Endothelial cell of umbilical vein (primary cell): ENCODE results near the gene MARCKSL1. TPM values are rescaled to one million over a fixed set of nuclear protein-coding genes. Genes with fewer than 3 reads are reported as not detected.

ENCODE experiments used
- BruUV-seq: library from RNA; stranded (reverse); fragments of 400-500 nt; replicated peaks from 2 replicates; lab custom pipeline; 2021; lab: Mats Ljungman, UMichigan
- CTCF ChIA-PET: fragments of 300-600, 350-600 bp; sonication (Branson Sonifier 250); formaldehyde crosslinking; loops from one replicate; lab custom pipeline; 2021; ENCODE audit warnings: antibody characterized with exemption, inconsistent platforms; lab: Charles Lee
- POLR2A ChIA-PET: fragments of 300-600, 350-600 bp; sonication (Branson Sonifier 250); formaldehyde crosslinking; loops from one replicate; lab custom pipeline; 2021; ENCODE audit warnings: antibody characterized with exemption, inconsistent platforms; lab: Charles Lee
- DNase-seq: peaks from one replicate; pipeline ENCODE4 v3.0.0-alpha.2; 2011; ENCODE audit warnings: low read depth, low spot score
- FAIRE-seq: peaks from 2 replicates; lab custom pipeline; 2011; peaks lifted over from hg19 to GRCh38; lab: Jason Lieb, UNC
- H2AFZ ChIP-seq: 2 replicates; pipeline ENCODE4 v1.6.0; 2012; ENCODE audit warnings: low read depth, low read length, control low read depth, inconsistent platforms
- H3K27ac ChIP-seq: 2 replicates; pipeline ENCODE4 v1.5.1; 2011; ENCODE audit warnings: low read depth, mild to moderate bottlenecking, control low read depth, low read length, moderate library complexity; ENCODE audit not compliant: insufficient read depth
- H3K27me3 ChIP-seq, 2 experiments: 2 replicates each; pipeline versions ENCODE4 v1.6.0 to v1.6.1; 2011; ENCODE audit warnings: low read length in 2 of 2, mixed read lengths in 1 of 2; ENCODE audit not compliant: control insufficient read depth in 2 of 2, insufficient read depth in 2 of 2
- H3K36me3 ChIP-seq, 2 experiments: 2 replicates in 1 of 2; 3 replicates in 1 of 2; pipeline ENCODE4 v1.5.1; 2011; ENCODE audit warnings: low read length in 2 of 2, mild to moderate bottlenecking in 1 of 2, moderate library complexity in 1 of 2; ENCODE audit not compliant: control insufficient read depth in 2 of 2, insufficient read depth in 2 of 2; ENCODE audit errors: extremely low read depth in 1 of 2
- H3K4me1 ChIP-seq: 3 replicates; pipeline ENCODE4 v1.5.1; 2011; ENCODE audit warnings: mild to moderate bottlenecking, low read length; ENCODE audit not compliant: control insufficient read depth, insufficient read depth; ENCODE audit errors: extremely low read depth
- H3K4me2 ChIP-seq: 2 replicates; pipeline ENCODE4 v1.6.1; 2011; ENCODE audit warnings: low read length, control low read depth, mixed read lengths; ENCODE audit not compliant: insufficient read depth
- H3K4me3 ChIP-seq, 3 experiments: fragments of 200-600 bp in 1 of 3; sonication (generic), shearing (Covaris generic) in 1 of 3; replicated peaks in 1 of 3; 2 replicates each; pipeline ENCODE4 v1.5.1; 2011 to 2016; ENCODE audit warnings: control low read depth in 3 of 3, low read length in 3 of 3, mild to moderate bottlenecking in 2 of 3, inconsistent platforms in 1 of 3, low read depth in 1 of 3, moderate library complexity in 1 of 3; ENCODE audit not compliant: insufficient read depth in 1 of 3
- H3K79me2 ChIP-seq: 2 replicates; pipeline ENCODE4 v1.6.0; 2012; ENCODE audit warnings: low read length, inconsistent platforms; ENCODE audit not compliant: control insufficient read depth, insufficient read depth
- H3K9ac ChIP-seq: replicated peaks from 2 replicates; pipeline ENCODE3; 2011; ENCODE audit warnings: low read length, control low read depth; ENCODE audit not compliant: insufficient read depth; ENCODE audit errors: extremely low read depth
- H3K9me1 ChIP-seq: replicated peaks from 3 replicates; pipeline ENCODE4 v1.6.0; 2011; ENCODE audit warnings: mild to moderate bottlenecking, low read length; ENCODE audit not compliant: control insufficient read depth, insufficient read depth; ENCODE audit errors: extremely low read depth
- H3K9me3 ChIP-seq: replicated peaks from 2 replicates; pipeline ENCODE4 v1.5.1; 2012; ENCODE audit warnings: low read length, inconsistent platforms; ENCODE audit not compliant: control insufficient read depth, insufficient read depth
- H4K20me1 ChIP-seq: replicated peaks from 2 replicates; pipeline ENCODE3; 2011; ENCODE audit warnings: mild to moderate bottlenecking, low read length; ENCODE audit not compliant: control insufficient read depth, insufficient read depth; ENCODE audit errors: extremely low read depth
- CTCF ChIP-seq, 2 donors: IDR thresholded peaks; 1 replicate in 1 of 2; 2 replicates in 1 of 2; pipeline ENCODE4 v1.5.1; 2011; ENCODE audit warnings: low read length in 2 of 2, mild to moderate bottlenecking in 2 of 2, moderate library complexity in 2 of 2, control low read depth in 1 of 2, inconsistent platforms in 1 of 2, low read depth in 1 of 2; ENCODE audit not compliant: insufficient read depth in 1 of 2; ENCODE audit errors: extremely low read depth in 1 of 2
- EZH2 ChIP-seq: IDR thresholded peaks from 2 replicates; pipeline ENCODE4 v1.6.1; 2012; ENCODE audit warnings: borderline replicate concordance, low read depth, mild to moderate bottlenecking, moderate library complexity, low read length, inconsistent platforms; ENCODE audit not compliant: severe bottlenecking
- FOS ChIP-seq: IDR thresholded peaks from 2 replicates; pipeline ENCODE4 v1.6.1; 2011; ENCODE audit warnings: mild to moderate bottlenecking, low read length, moderate library complexity, borderline replicate concordance; ENCODE audit not compliant: insufficient read depth
- GATA2 ChIP-seq: IDR thresholded peaks from 2 replicates; pipeline ENCODE4 v1.7.0; 2011; ENCODE audit warnings: low read depth, mild to moderate bottlenecking, moderate library complexity, mixed read lengths, low read length; ENCODE audit not compliant: insufficient read length, insufficient read depth
- JUN ChIP-seq: IDR thresholded peaks from 2 replicates; pipeline ENCODE4 v1.6.1; 2011; ENCODE audit warnings: borderline replicate concordance, low read depth; ENCODE audit not compliant: insufficient read length, insufficient read depth
- MAX ChIP-seq: IDR thresholded peaks from 2 replicates; pipeline ENCODE4 v1.6.1; 2011; ENCODE audit not compliant: insufficient read depth, insufficient read length
- MYC ChIP-seq: IDR thresholded peaks from one replicate; pipeline ENCODE4 v1.6.1; 2011; ENCODE audit warnings: mild to moderate bottlenecking, low read depth, low read length
- POLR2A ChIP-seq: IDR thresholded peaks from 2 replicates; pipeline ENCODE4 v1.6.1; 2012; ENCODE audit warnings: low read depth, mild to moderate bottlenecking, control low read depth, low read length
- POLR2AphosphoS5 ChIP-seq: IDR thresholded peaks from 2 replicates; pipeline ENCODE4 v1.6.1; 2012; ENCODE audit warnings: low read depth, mild to moderate bottlenecking, control low read depth, low read length, moderate library complexity; ENCODE audit not compliant: insufficient read depth
- dilution Hi-C: fragments of 300-500 bp; cut with MboI; formaldehyde crosslinking; loops from one replicate; pipeline ENCODE4 v1.15.0; 2019; ENCODE audit warnings: low sequenced_read_pairs; ENCODE audit not compliant: extremely low pct_ligation_motif_present
- intact Hi-C: fragments of 100-400 bp; cut with micrococcal nuclease; formaldehyde crosslinking; loops from one replicate; pipeline ENCODE4 v1.10.0; 2022
- polyA plus RNA-seq, 4 experiments: library from polyadenylated mRNA; depleted of rRNA in 3 of 4; stranded (reverse) in 3 of 4; unstranded in 1 of 4; fragments of >200 nt; gene quantifications; 2 replicates each; pipeline versions ENCODE4 v1.2.1 to v1.2.3, GENCODE V29; 2011 to 2012; ENCODE audit warnings: missing spikeins in 1 of 4
- total RNA-seq: library from RNA; stranded (reverse); gene quantifications from 2 replicates; pipeline ENCODE4 v1.2.3, GENCODE V29; 2021

The MARCKSL1 gene
- total and polyA plus RNA-seq, 2 donors (not counting 3 experiments of a cell fraction or from before 2014, with no cell fraction given) = 265 to 318 TPM

GRCh38 chr1:32345289-32345827 lies 9.3 kb upstream of the MARCKSL1 start:
- Histone ChIP-seq H3K9me3 (no peaks in the 10 kb centered on the region), H4K20me1 (no peaks in the 10 kb centered on the region), H3K27ac (no peak overlapping the region), H3K4me2 (no peak overlapping the region), H3K4me3 (no peak overlapping the region), H3K9me1 (no peaks in the 10 kb centered on the region), H3K4me1 (peaks cover 22% of the 10 kb centered on the region), H3K9ac (no peak overlapping the region), H3K36me3 (no peaks in the 10 kb centered on the region), H3K27me3 (no peaks in the 10 kb centered on the region), H2AFZ (no peak overlapping the region), H3K79me2 (no peaks in the 10 kb centered on the region)
- FAIRE-seq (peak; percentile 55), DNase-seq (peak; percentile 56)
- dilution Hi-C loops = no loop called here
- TF ChIP-seq MAX = no peak
- TF ChIP-seq FOS = no peak
- TF ChIP-seq POLR2AphosphoS5 = no peak
- TF ChIP-seq POLR2A = no peak
- TF ChIP-seq JUN = no peak
- TF ChIP-seq GATA2 = no peak
- no peak for TF ChIP-seq CTCF (IDR thresholded peaks at IDR 0.05; ENCODE audit: extremely low read depth in 1 of 2, insufficient read depth in 1 of 2, low read depth in 1 of 2, low read length in 2 of 2)
- TF ChIP-seq MYC = no peak
- TF ChIP-seq EZH2 = no peak
- no TSS peak for BruUV-seq
- intact Hi-C loops = no loop called here
- POLR2A ChIA-PET = interaction anchor here (1.1 to 5.0 kb wide), 2 partner anchors 9 to 272 kb away, joined by 3 to 40 read pairs; partner anchors contain the start of gene MARCKSL1
- CTCF ChIA-PET = interaction anchor here (1.5 to 2.4 kb wide), 4 partner anchors 10 to 129 kb away, joined by 4 to 10 read pairs (median 7); partner anchors contain the start of gene MARCKSL1
